Ishikawa (cell line): ENCODE data around the gene EGFR.

Experiments
- CEBPB ChIP-seq: IDR thresholded peaks from 2 replicates; pipeline ENCODE4 v1.6.1; 2012
- CREB1 ChIP-seq: IDR thresholded peaks from 2 replicates; pipeline ENCODE4 v1.6.1; 2012; ENCODE audit warnings: low read depth
- EGR1 ChIP-seq: IDR thresholded peaks from 2 replicates; pipeline ENCODE4 v1.6.1; 2012
- EP300 ChIP-seq: IDR thresholded peaks from 2 replicates; pipeline ENCODE4 v1.6.1; 2012; ENCODE audit warnings: borderline replicate concordance
- FOXM1 ChIP-seq: IDR thresholded peaks from 2 replicates; pipeline ENCODE4 v1.6.1; 2012; ENCODE audit warnings: low read depth, borderline replicate concordance
- NFIC ChIP-seq: IDR thresholded peaks from 2 replicates; pipeline ENCODE4 v1.6.1; 2012
- RAD21 ChIP-seq: IDR thresholded peaks from 2 replicates; pipeline ENCODE4 v1.6.1; 2012; ENCODE audit warnings: low read depth
- TAF1 ChIP-seq: IDR thresholded peaks from 2 replicates; pipeline ENCODE4 v1.6.1; 2012; ENCODE audit warnings: low read depth, mild to moderate bottlenecking
- TCF12 ChIP-seq: IDR thresholded peaks from 2 replicates; pipeline ENCODE4 v1.6.1; 2012; ENCODE audit warnings: low read depth
- TEAD4 ChIP-seq: IDR thresholded peaks from 2 replicates; pipeline ENCODE4 v1.6.1; 2012
- USF1 ChIP-seq: IDR thresholded peaks from 2 replicates; pipeline ENCODE4 v1.6.1; 2012
- YY1 ChIP-seq: IDR thresholded peaks from 2 replicates; pipeline ENCODE4 v1.6.1; 2012; ENCODE audit warnings: low read depth
- ZBTB7A ChIP-seq: IDR thresholded peaks from 2 replicates; pipeline ENCODE4 v1.6.1; 2012; ENCODE audit warnings: low read depth
- TF ChIP-seq, protein P1 (sequence below): IDR thresholded peaks from 2 replicates; pipeline ENCODE4 v1.6.1; 2012
- TF ChIP-seq, protein P2 (sequence below): IDR thresholded peaks from 2 replicates; pipeline ENCODE4 v1.6.1; 2012; ENCODE audit warnings: low read depth, mild to moderate bottlenecking

Gene EGFR

GRCh38 chr7:55254242-55254595, 235.4 kb downstream of the EGFR start:
- TF ChIP-seq FOXM1 = no peak
- TF ChIP-seq YY1 = no peak
- TF ChIP-seq RAD21 = no peak
- TF ChIP-seq ZBTB7A = no peak
- TF ChIP-seq, protein P1, sequence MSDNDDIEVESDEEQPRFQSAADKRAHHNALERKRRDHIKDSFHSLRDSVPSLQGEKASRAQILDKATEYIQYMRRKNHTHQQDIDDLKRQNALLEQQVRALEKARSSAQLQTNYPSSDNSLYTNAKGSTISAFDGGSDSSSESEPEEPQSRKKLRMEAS = no peak
- no peak for TF ChIP-seq USF1
- TF ChIP-seq TEAD4 = no peak
- TF ChIP-seq, protein P2, sequence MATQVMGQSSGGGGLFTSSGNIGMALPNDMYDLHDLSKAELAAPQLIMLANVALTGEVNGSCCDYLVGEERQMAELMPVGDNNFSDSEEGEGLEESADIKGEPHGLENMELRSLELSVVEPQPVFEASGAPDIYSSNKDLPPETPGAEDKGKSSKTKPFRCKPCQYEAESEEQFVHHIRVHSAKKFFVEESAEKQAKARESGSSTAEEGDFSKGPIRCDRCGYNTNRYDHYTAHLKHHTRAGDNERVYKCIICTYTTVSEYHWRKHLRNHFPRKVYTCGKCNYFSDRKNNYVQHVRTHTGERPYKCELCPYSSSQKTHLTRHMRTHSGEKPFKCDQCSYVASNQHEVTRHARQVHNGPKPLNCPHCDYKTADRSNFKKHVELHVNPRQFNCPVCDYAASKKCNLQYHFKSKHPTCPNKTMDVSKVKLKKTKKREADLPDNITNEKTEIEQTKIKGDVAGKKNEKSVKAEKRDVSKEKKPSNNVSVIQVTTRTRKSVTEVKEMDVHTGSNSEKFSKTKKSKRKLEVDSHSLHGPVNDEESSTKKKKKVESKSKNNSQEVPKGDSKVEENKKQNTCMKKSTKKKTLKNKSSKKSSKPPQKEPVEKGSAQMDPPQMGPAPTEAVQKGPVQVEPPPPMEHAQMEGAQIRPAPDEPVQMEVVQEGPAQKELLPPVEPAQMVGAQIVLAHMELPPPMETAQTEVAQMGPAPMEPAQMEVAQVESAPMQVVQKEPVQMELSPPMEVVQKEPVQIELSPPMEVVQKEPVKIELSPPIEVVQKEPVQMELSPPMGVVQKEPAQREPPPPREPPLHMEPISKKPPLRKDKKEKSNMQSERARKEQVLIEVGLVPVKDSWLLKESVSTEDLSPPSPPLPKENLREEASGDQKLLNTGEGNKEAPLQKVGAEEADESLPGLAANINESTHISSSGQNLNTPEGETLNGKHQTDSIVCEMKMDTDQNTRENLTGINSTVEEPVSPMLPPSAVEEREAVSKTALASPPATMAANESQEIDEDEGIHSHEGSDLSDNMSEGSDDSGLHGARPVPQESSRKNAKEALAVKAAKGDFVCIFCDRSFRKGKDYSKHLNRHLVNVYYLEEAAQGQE = no peak
- TF ChIP-seq TAF1 = no peak
- no peak for TF ChIP-seq NFIC
- TF ChIP-seq CREB1 = no peak
- TF ChIP-seq EGR1 = no peak
- TF ChIP-seq TCF12 = no peak
- no peak for TF ChIP-seq EP300
- no peak for TF ChIP-seq CEBPB

GRCh38 chr7:55254596-55255495, 236.0 kb downstream of the EGFR start:
- 0 out of 2 replicates have a peak, but pooled peaks have one; percentile 13 for TF ChIP-seq USF1
- TF ChIP-seq RAD21 = peak; percentile 77; the same call in 1 of the 2 replicates
- no peak for TF ChIP-seq TEAD4
- TF ChIP-seq, protein P1 = peak; percentile 32
- no peak for TF ChIP-seq CEBPB
- 0 out of 2 replicates have a peak, but pooled peaks have one; percentile 4 for TF ChIP-seq NFIC

- TF ChIP-seq, protein P1 = peak; percentile 82
- TF ChIP-seq EP300 (no peak), RAD21 (peak; percentile 85), USF1 (peak; percentile 74), YY1 (no peak), TCF12 (no peak), NFIC (no peak), FOXM1 (no peak)
Observed at GRCh38 chr7:55255496-55256445, 237.0 kb downstream of the EGFR start.

DNA sequence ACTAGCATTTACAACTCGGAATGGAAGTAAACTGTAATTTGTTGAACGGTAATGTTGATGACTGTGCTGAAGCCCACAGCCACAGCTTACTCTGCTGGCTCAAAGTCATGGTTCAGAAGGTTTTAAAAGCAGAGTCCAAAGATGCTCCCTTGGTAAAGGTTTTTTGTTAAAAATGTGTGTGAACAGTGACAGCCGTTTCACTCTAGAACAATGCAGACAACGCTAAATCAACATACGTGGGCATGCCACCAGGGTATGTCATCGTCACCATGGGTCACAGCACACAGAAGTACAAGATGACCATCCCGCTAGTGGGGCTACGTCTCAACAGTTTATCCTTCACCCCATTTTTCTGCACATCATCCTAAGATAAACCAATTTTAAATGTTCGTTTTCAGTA, 239.8 kb downstream of the EGFR start:
- TF ChIP-seq EP300 (no peak), ZBTB7A (no peak), NFIC (no peak), USF1 (no peak), CEBPB (no peak), TAF1 (no peak), FOXM1 (no peak), YY1 (no peak), RAD21 (no peak), TCF12 (no peak), TEAD4 (no peak)
- TF ChIP-seq, protein P2 = no peak
